ENCODE measurements around the gene UST.

The UST gene

GRCh38 chr6:149071997-149072396, 325.2 kb downstream of the UST start:
- TF ChIP-seq, protein P1, sequence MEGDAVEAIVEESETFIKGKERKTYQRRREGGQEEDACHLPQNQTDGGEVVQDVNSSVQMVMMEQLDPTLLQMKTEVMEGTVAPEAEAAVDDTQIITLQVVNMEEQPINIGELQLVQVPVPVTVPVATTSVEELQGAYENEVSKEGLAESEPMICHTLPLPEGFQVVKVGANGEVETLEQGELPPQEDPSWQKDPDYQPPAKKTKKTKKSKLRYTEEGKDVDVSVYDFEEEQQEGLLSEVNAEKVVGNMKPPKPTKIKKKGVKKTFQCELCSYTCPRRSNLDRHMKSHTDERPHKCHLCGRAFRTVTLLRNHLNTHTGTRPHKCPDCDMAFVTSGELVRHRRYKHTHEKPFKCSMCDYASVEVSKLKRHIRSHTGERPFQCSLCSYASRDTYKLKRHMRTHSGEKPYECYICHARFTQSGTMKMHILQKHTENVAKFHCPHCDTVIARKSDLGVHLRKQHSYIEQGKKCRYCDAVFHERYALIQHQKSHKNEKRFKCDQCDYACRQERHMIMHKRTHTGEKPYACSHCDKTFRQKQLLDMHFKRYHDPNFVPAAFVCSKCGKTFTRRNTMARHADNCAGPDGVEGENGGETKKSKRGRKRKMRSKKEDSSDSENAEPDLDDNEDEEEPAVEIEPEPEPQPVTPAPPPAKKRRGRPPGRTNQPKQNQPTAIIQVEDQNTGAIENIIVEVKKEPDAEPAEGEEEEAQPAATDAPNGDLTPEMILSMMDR (conservative IDR thresholded peaks at IDR 0.05; ENCODE audit: low read length), result no peak
- TF ChIP-seq EZH2phosphoT487 (IDR thresholded peaks at IDR 0.05; ENCODE audit: borderline replicate concordance), result no peak
- Histone ChIP-seq H3K36me3 (ENCODE audit: insufficient read depth, low read length) (no peaks in the 10 kb centered on the region), H3K4me2 (ENCODE audit: low read depth, low read length, poor library complexity, severe bottlenecking) (no peak overlapping the region)

DNA sequence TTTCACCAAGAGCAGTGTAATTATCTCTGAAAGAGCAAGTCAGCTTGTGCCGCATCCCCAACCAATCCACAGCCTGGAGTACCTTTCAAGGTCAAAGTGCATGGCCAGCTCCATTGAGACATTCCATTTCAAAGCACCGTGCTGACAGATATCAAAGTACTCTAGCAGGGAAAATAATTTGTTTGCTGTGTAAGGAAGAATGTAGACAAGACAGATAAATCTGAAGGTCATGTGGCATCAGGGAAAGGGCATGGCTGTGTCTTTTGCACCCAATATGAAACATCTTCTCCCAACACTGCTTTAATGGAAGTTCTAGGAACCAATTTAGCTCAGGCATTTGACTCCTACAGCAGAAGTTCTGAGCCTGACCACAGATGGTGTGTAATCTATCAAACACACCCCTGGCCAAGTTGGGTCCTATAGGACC, 328.0 kb downstream of the UST start:
- Histone ChIP-seq H2AFZ (ENCODE audit: low read length) (no peak overlapping the region), H3K36me3 (ENCODE audit: insufficient read depth, low read length) (no peaks in the 10 kb centered on the region), H3K9ac (ENCODE audit: low read depth, low read length, poor library complexity, severe bottlenecking) (no peak overlapping the region), H3K79me2 (ENCODE audit: insufficient read depth, low read length) (no peaks in the 10 kb centered on the region), H3K4me3 (ENCODE audit: low read length, poor library complexity, severe bottlenecking) (no peak overlapping the region), H4K20me1 (ENCODE audit: insufficient read depth, low read length, poor library complexity, severe bottlenecking) (no peaks in the 10 kb centered on the region), H3K9me2 (replicated peaks; ENCODE audit: low read depth, low read length) (no peaks in the 10 kb centered on the region), H3K4me1 (ENCODE audit: insufficient read depth, low read length, poor library complexity, severe bottlenecking) (peaks cover 25% of the 10 kb centered on the region), H3K4me2 (ENCODE audit: low read depth, low read length, poor library complexity, severe bottlenecking) (no peak overlapping the region), H3K27me3 (ENCODE audit: insufficient read depth, low read length, poor library complexity, severe bottlenecking) (no peaks in the 10 kb centered on the region), H3F3A (ENCODE audit: low read depth) (no peaks in the 10 kb centered on the region), H3K9me3 (ENCODE audit: insufficient read depth, low read depth, low read length) (no peaks in the 10 kb centered on the region)
- TF ChIP-seq, protein P1 (conservative IDR thresholded peaks at IDR 0.05; ENCODE audit: low read length), result no peak
- no peak for TF ChIP-seq EZH2phosphoT487 (IDR thresholded peaks at IDR 0.05; ENCODE audit: borderline replicate concordance)

More at GRCh38 chr6:149071997-149072396, 325.2 kb downstream of the UST start:
- Histone ChIP-seq H2AFZ (ENCODE audit: low read length) (no peak overlapping the region), H3K4me1 (ENCODE audit: insufficient read depth, low read length, poor library complexity, severe bottlenecking) (peaks cover 25% of the 10 kb centered on the region), H3K9me2 (replicated peaks; ENCODE audit: low read depth, low read length) (no peaks in the 10 kb centered on the region), H3K9me3 (ENCODE audit: insufficient read depth, low read depth, low read length) (no peaks in the 10 kb centered on the region), H3K4me3 (ENCODE audit: low read length, poor library complexity, severe bottlenecking) (no peak overlapping the region), H3F3A (ENCODE audit: low read depth) (no peaks in the 10 kb centered on the region), H4K20me1 (ENCODE audit: insufficient read depth, low read length, poor library complexity, severe bottlenecking) (no peaks in the 10 kb centered on the region), H3K27me3 (ENCODE audit: insufficient read depth, low read length, poor library complexity, severe bottlenecking) (no peaks in the 10 kb centered on the region), H3K9ac (ENCODE audit: low read depth, low read length, poor library complexity, severe bottlenecking) (no peak overlapping the region), H3K79me2 (ENCODE audit: insufficient read depth, low read length) (no peaks in the 10 kb centered on the region)

DNA sequence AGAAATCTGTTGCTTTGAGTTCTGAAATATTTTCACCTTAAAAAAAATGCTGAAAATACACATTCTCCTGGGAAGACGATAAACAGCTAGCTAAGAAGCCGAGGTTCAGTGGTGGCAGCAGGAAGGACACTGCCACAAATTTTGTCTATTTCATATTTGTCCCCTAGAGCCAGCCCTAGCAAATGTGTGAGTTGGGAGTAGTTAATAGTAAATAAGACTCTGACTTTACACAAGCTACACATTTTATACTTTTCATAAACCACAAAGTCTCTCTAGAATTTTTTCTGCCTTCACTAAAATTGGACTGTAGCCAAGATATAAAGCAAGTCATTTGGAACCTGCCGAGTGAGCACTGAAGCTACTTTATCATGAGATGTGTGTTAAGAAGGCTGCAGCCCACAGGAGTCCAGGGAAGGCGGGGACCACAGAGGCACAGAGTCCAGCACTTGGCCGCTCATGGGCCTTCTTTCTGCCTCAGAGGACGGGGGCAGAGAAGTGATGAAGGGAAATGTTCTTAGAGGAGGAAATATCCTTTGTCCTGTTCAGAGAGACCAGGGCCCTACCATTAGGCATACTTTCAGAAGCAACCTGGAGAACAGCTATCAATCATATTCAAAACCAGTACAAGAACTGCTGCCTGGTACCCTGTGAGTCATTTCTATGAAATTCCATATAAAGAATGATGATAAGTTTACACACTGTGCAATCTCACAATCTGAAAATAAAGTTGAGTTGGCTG, 329.0 kb downstream of the UST start:
- H3K4me2 ChIP-seq (ENCODE audit: low read depth, low read length, poor library complexity, severe bottlenecking), result peak overlapping the region; percentile 27

More for the DNA sequence above, 329.0 kb downstream of the UST start:
- H3K9me3 ChIP-seq (ENCODE audit: insufficient read depth, low read depth, low read length), result no peaks in the 10 kb centered on the region
- no peaks in the 10 kb centered on the region for H3F3A ChIP-seq (ENCODE audit: low read depth)
- peaks cover 34% of the 10 kb centered on the region for H3K4me1 ChIP-seq (ENCODE audit: insufficient read depth, low read length, poor library complexity, severe bottlenecking)
- no peaks in the 10 kb centered on the region for H3K27me3 ChIP-seq (ENCODE audit: insufficient read depth, low read length, poor library complexity, severe bottlenecking)
- no peak overlapping the region for H3K9ac ChIP-seq (ENCODE audit: low read depth, low read length, poor library complexity, severe bottlenecking)
- H3K9me2 ChIP-seq (replicated peaks; ENCODE audit: low read depth, low read length), result no peaks in the 10 kb centered on the region
- H3K4me3 ChIP-seq (ENCODE audit: low read length, poor library complexity, severe bottlenecking), result no peak overlapping the region
- H3K79me2 ChIP-seq (ENCODE audit: insufficient read depth, low read length), result no peaks in the 10 kb centered on the region
- no peak overlapping the region for H2AFZ ChIP-seq (ENCODE audit: low read length)
- H3K36me3 ChIP-seq (ENCODE audit: insufficient read depth, low read length), result no peaks in the 10 kb centered on the region
- no peaks in the 10 kb centered on the region for H4K20me1 ChIP-seq (ENCODE audit: insufficient read depth, low read length, poor library complexity, severe bottlenecking)
- no peak for TF ChIP-seq EZH2phosphoT487 (IDR thresholded peaks at IDR 0.05; ENCODE audit: borderline replicate concordance)
- TF ChIP-seq, protein P1 (conservative IDR thresholded peaks at IDR 0.05; ENCODE audit: low read length), result no peak

All from Loucy (cell line).